ENCODE measurements around the gene STX17.

The STX17 gene

GRCh38 chr9:99905833-99906402 lies 536 bp upstream of the STX17 start:
- FAIRE-seq, result no peak
- DNase-seq (ENCODE audit: low spot score), result no peak

GRCh38 chr9:99907208-99907532 lies 716 bp downstream of the STX17 start:
- DNase-seq (ENCODE audit: low spot score), result no peak
- no peak for FAIRE-seq

GRCh38 chr9:99911600-99911999 lies 5.1 kb downstream of the STX17 start:
- no peak for FAIRE-seq
- no peak for DNase-seq (ENCODE audit: low spot score)

- no peak for DNase-seq (ENCODE audit: low spot score)
- FAIRE-seq, result no peak
These were observed 10.2 kb downstream of the STX17 start for GRCh38 chr9:99916650-99917049.

GRCh38 chr9:99918134-99918533 lies 11.7 kb downstream of the STX17 start:
- DNase-seq (ENCODE audit: low spot score), result no peak
- no peak for FAIRE-seq

- FAIRE-seq (no peak), DNase-seq (ENCODE audit: low spot score) (no peak)
These were observed 13.5 kb downstream of the STX17 start for GRCh38 chr9:99919930-99920329.

- FAIRE-seq, result no peak
- no peak for DNase-seq (ENCODE audit: low spot score)
These were observed 15.6 kb downstream of the STX17 start for GRCh38 chr9:99921875-99922710.

GRCh38 chr9:99922711-99923030 lies 16.2 kb downstream of the STX17 start:
- no peak for FAIRE-seq
- no peak for DNase-seq (ENCODE audit: low spot score)

GRCh38 chr9:99925541-99925940 lies 19.1 kb downstream of the STX17 start:
- DNase-seq (ENCODE audit: low spot score), result no peak
- FAIRE-seq, result no peak

GRCh38 chr9:99929652-99930051 lies 23.2 kb downstream of the STX17 start:
- peak; percentile 58 for FAIRE-seq
- no peak for DNase-seq (ENCODE audit: low spot score)

GRCh38 chr9:99931155-99931840 lies 24.8 kb downstream of the STX17 start:
- FAIRE-seq (no peak), DNase-seq (ENCODE audit: low spot score) (no peak)

GRCh38 chr9:99936947-99937587 lies 30.6 kb downstream of the STX17 start:
- FAIRE-seq, result no peak
- no peak for DNase-seq (ENCODE audit: low spot score)

- DNase-seq (ENCODE audit: low spot score) (no peak), FAIRE-seq (no peak)
These were observed 40.9 kb downstream of the STX17 start for GRCh38 chr9:99947395-99947794.

GRCh38 chr9:99948482-99948881 lies 42.0 kb downstream of the STX17 start:
- FAIRE-seq, result peak; percentile 17

GRCh38 chr9:99948896-99949295 lies 42.4 kb downstream of the STX17 start:
- DNase-seq (ENCODE audit: low spot score) (no peak), FAIRE-seq (peak; percentile 51)

More at GRCh38 chr9:99948482-99948881, 42.0 kb downstream of the STX17 start:
- DNase-seq (ENCODE audit: low spot score), result no peak

- FAIRE-seq (no peak), DNase-seq (ENCODE audit: low spot score) (no peak)
These were observed 47.5 kb downstream of the STX17 start for GRCh38 chr9:99953861-99954507.

- no peak for FAIRE-seq
- no peak for DNase-seq (ENCODE audit: low spot score)
These were observed 48.4 kb downstream of the STX17 start for GRCh38 chr9:99954819-99955218.

GRCh38 chr9:99955606-99956005 lies 49.2 kb downstream of the STX17 start:
- FAIRE-seq (no peak), DNase-seq (ENCODE audit: low spot score) (no peak)

- no peak for FAIRE-seq
- no peak for DNase-seq (ENCODE audit: low spot score)
These were observed 56.3 kb downstream of the STX17 start for GRCh38 chr9:99962680-99963261.

- FAIRE-seq (no peak), DNase-seq (ENCODE audit: low spot score) (no peak)
These were observed 57.9 kb downstream of the STX17 start for GRCh38 chr9:99964336-99964735.

- no peak for DNase-seq (ENCODE audit: low spot score)
- FAIRE-seq, result no peak
These were observed 59.5 kb downstream of the STX17 start for GRCh38 chr9:99966001-99966400.
